ENCODE measurements around the gene DCUN1D4.

DCUN1D4 gene

DNA sequence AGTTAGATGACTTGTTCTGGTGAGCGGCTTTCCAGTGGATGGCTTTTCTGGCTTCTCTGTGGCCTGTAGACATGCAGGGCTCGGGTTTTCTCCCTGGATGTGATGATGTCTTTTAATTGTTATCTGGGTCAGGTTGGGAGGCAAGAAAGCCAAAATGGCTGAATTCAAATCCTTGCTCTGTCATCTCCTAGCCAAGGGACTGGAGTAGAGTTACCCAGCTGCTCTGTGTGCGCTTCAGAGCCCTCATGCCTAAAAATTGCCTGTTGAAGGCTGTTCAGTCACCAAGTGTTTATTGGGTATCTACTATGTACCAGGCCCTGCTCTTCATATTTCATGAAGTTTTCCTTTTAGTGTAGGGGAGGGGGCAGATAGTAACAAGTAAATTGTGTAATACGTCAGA lies 7.3 kb downstream of the DCUN1D4 start:
- Histone ChIP-seq H3K4me3 (replicated peaks; ENCODE audit: low read depth, low read length) (no peak overlapping the region), H3K27me3 (replicated peaks; ENCODE audit: control insufficient read depth, insufficient read depth, low read length) (no peaks in the 10 kb centered on the region), H3K36me3 (ENCODE audit: control insufficient read depth, insufficient read depth, low read length) (no peaks in the 10 kb centered on the region; the same call in 1 of the 2 replicates)
- DNase-seq (ENCODE audit: extremely low read depth, insufficient read length), result no peak
- TF ChIP-seq, protein P1, sequence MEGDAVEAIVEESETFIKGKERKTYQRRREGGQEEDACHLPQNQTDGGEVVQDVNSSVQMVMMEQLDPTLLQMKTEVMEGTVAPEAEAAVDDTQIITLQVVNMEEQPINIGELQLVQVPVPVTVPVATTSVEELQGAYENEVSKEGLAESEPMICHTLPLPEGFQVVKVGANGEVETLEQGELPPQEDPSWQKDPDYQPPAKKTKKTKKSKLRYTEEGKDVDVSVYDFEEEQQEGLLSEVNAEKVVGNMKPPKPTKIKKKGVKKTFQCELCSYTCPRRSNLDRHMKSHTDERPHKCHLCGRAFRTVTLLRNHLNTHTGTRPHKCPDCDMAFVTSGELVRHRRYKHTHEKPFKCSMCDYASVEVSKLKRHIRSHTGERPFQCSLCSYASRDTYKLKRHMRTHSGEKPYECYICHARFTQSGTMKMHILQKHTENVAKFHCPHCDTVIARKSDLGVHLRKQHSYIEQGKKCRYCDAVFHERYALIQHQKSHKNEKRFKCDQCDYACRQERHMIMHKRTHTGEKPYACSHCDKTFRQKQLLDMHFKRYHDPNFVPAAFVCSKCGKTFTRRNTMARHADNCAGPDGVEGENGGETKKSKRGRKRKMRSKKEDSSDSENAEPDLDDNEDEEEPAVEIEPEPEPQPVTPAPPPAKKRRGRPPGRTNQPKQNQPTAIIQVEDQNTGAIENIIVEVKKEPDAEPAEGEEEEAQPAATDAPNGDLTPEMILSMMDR (IDR thresholded peaks at IDR 0.05; ENCODE audit: insufficient read depth, low read length, poor library complexity, severe bottlenecking), result no peak

DNA sequence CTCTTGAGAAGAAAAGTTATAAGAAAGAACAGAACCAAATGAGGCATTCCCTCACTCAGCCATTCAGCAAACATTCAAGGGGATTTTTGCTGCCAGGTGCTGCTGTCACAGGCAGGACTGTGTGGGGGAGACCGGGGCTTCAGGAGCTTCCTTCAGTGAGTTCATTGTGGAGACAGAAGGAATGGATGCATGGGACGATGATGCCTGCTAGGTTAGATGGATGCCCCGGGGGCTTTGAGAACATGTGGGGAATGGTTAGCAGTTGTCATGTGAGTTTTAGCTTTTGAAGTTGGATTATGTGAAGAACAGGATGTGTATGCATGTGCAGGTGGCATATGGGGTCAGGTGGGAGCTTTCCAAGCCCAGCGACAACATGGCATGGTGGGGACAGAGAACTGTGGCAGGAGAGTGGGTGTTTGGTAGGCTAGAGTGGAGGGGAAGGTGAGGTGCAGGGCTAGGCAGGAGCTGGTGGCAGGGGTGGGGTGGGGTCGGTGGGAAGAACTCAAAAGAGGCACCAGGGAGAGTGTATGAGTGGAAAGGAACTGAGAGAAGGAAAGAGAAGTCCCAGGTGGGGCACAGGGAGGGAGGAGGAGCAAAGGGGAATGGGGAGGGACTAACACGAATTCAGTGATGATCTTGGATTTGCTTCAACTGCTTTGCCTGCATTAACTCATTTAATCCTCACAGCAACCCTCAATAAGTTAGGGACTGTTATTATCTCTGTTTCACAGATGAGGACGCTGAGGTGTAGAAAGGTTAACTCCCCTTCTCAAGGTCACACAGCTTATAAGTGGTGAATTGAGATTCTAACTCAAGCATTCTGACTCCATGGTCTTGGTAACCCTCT lies 8.4 kb downstream of the DCUN1D4 start:
- Histone ChIP-seq H3K4me3 (replicated peaks; ENCODE audit: low read depth, low read length) (no peak overlapping the region), H3K27me3 (replicated peaks; ENCODE audit: control insufficient read depth, insufficient read depth, low read length) (no peaks in the 10 kb centered on the region), H3K36me3 (ENCODE audit: control insufficient read depth, insufficient read depth, low read length) (no peaks in the 10 kb centered on the region; the same call in 1 of the 2 replicates)
- TF ChIP-seq, protein P1 (IDR thresholded peaks at IDR 0.05; ENCODE audit: insufficient read depth, low read length, poor library complexity, severe bottlenecking), result no peak
- no peak for DNase-seq (ENCODE audit: extremely low read depth, insufficient read length)

DNA sequence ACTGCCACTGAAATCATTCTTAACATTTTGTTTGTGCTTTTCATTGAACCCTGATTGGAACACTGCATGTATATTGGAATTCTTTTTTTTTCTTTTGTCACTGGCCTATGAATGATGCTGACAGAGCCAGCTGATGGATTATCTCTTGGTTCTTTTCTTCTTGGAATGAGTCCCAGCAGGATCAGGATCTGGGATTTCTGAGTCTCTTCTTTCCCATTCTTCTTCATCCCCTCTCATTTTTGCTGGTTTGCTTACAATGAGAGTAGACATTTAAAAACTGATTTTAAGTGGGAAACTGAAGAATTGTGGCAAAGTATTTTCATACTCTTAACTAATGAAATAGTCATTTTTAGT lies 9.0 kb downstream of the DCUN1D4 start:
- no peak for DNase-seq (ENCODE audit: extremely low read depth, insufficient read length)
- TF ChIP-seq, protein P1 (IDR thresholded peaks at IDR 0.05; ENCODE audit: insufficient read depth, low read length, poor library complexity, severe bottlenecking), result no peak
- Histone ChIP-seq H3K36me3 (ENCODE audit: control insufficient read depth, insufficient read depth, low read length) (no peaks in the 10 kb centered on the region; the same call in 1 of the 2 replicates), H3K4me3 (replicated peaks; ENCODE audit: low read depth, low read length) (no peak overlapping the region), H3K27me3 (replicated peaks; ENCODE audit: control insufficient read depth, insufficient read depth, low read length) (no peaks in the 10 kb centered on the region)

DNA sequence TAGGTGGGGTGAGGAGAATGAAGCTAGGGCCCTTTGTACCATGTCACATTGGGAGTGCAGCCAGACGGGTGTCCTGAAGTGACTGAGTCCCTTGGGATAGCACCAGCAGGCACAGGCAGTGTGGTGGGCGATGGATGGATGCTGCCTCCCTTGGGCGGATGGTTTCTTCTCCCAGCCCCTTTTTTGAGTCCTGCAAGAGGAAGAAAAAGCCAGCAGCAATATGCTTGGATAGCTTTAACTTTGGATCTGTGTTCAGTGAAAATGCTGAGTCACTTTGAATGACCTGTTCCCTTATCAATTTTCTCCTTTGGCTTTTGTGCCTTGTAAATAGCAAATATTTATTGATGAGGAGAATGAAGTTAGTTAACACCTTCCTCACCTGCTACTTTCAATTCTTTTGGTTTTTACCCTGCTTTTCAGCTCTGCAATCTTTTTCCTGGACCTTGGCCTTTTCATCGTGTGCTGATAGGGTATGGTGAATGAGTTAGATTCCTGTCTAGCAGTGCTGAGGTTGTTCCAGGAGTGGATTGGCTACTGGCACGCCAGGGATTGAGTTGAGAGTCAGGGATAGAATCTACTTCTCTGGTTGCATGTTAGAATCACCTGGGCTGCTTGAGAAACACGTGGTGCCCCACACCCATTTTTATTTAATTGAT lies 10.2 kb downstream of the DCUN1D4 start:
- H3K4me3 ChIP-seq (replicated peaks; ENCODE audit: low read depth, low read length), result no peak overlapping the region

DNA sequence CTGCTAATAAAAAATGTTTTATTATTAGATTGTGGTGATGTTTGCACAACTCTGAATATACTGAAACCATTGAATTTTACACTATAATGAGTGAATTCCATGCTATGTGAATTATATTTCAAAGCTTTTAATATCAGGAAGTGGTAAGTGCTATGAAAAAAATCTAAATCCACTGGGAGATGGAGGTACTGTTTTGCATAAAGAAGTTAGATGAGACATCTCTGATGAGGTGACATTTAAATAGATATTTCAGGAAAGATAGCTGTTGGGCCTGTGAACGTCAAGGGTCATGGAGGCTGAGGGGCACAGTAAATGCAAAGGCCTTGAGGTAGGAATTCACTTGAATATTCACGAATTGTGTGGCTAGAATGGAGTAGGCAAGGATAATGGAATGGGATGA lies 12.3 kb downstream of the DCUN1D4 start:
- TF ChIP-seq, protein P1 (IDR thresholded peaks at IDR 0.05; ENCODE audit: insufficient read depth, low read length, poor library complexity, severe bottlenecking), result no peak
- DNase-seq (ENCODE audit: extremely low read depth, insufficient read length), result no peak

More for the DNA sequence above, 10.2 kb downstream of the DCUN1D4 start:
- no peaks in the 10 kb centered on the region for H3K27me3 ChIP-seq (replicated peaks; ENCODE audit: control insufficient read depth, insufficient read depth, low read length)
- TF ChIP-seq, protein P1 (IDR thresholded peaks at IDR 0.05; ENCODE audit: insufficient read depth, low read length, poor library complexity, severe bottlenecking), result no peak
- no peak for DNase-seq (ENCODE audit: extremely low read depth, insufficient read length)
- no peaks in the 10 kb centered on the region; the same call in 1 of the 2 replicates for H3K36me3 ChIP-seq (ENCODE audit: control insufficient read depth, insufficient read depth, low read length)

More for the DNA sequence above, 12.3 kb downstream of the DCUN1D4 start:
- H3K27me3 ChIP-seq (replicated peaks; ENCODE audit: control insufficient read depth, insufficient read depth, low read length), result no peaks in the 10 kb centered on the region
- H3K4me3 ChIP-seq (replicated peaks; ENCODE audit: low read depth, low read length), result no peak overlapping the region
- H3K36me3 ChIP-seq (ENCODE audit: control insufficient read depth, insufficient read depth, low read length), result no peaks in the 10 kb centered on the region
